Measurements from ENCODE around the gene MTUS2. TPM values are rescaled to one million over a fixed set of nuclear protein-coding genes. Genes with fewer than 3 reads are reported as not detected.

Gene MTUS2
- total and polyA plus RNA-seq, 4 donors = under 0.01 to 0.70 (median 0.15) TPM

DNA sequence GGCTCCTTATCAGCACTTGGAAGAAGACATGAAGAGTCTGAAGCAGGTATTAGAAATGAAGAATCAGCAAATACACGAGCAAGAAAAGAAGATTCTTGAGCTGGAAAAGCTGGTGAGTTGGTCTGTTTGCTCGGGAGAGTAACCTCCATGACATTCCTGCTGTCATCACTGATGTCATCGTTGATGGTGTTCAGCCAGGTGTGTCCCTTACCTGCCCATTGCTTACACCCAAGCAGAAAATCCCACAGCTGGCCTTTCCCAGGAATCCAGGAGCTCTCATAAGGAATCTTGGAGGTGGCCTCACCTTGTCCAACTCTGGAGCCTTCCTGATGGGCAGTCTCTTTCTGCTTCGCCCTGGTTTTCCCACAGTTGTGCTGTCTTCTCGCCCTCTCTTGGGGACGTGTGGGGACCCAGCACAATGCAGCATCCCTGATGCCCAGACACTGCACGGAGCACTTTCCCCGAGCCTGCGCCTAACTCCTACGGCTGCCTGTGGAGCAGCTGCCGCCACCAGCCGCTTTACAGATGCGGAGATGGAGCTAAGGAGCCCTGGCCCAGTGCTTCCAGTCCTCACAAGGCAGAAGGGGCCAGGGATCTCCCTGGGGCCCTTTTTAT, 678.4 kb downstream of the MTUS2 start:
- H3K9me3 ChIP-seq (ENCODE audit: control insufficient read depth in 4 of 4, low read length in 3 of 4) = no peaks in the 10 kb centered on the region
- TF ChIP-seq, protein P1, sequence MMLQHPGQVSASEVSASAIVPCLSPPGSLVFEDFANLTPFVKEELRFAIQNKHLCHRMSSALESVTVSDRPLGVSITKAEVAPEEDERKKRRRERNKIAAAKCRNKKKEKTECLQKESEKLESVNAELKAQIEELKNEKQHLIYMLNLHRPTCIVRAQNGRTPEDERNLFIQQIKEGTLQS (IDR thresholded peaks at IDR 0.05) = no peak
- TF ChIP-seq, protein P2, sequence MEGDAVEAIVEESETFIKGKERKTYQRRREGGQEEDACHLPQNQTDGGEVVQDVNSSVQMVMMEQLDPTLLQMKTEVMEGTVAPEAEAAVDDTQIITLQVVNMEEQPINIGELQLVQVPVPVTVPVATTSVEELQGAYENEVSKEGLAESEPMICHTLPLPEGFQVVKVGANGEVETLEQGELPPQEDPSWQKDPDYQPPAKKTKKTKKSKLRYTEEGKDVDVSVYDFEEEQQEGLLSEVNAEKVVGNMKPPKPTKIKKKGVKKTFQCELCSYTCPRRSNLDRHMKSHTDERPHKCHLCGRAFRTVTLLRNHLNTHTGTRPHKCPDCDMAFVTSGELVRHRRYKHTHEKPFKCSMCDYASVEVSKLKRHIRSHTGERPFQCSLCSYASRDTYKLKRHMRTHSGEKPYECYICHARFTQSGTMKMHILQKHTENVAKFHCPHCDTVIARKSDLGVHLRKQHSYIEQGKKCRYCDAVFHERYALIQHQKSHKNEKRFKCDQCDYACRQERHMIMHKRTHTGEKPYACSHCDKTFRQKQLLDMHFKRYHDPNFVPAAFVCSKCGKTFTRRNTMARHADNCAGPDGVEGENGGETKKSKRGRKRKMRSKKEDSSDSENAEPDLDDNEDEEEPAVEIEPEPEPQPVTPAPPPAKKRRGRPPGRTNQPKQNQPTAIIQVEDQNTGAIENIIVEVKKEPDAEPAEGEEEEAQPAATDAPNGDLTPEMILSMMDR (IDR thresholded peaks at IDR 0.05; ENCODE audit: low read depth, low read length, missing input control) = no peak
- TF ChIP-seq GABPA (IDR thresholded peaks at IDR 0.05 in 1 of 2, conservative IDR thresholded peaks at IDR 0.05 in 1 of 2) = no peak
- TF ChIP-seq TAF1 (conservative IDR thresholded peaks at IDR 0.05) = no peak
- TF ChIP-seq, protein P3, sequence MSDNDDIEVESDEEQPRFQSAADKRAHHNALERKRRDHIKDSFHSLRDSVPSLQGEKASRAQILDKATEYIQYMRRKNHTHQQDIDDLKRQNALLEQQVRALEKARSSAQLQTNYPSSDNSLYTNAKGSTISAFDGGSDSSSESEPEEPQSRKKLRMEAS (IDR thresholded peaks at IDR 0.05) = no peak
- TF ChIP-seq FOXA1 (IDR thresholded peaks at IDR 0.05) = no peak
- no peak for TF ChIP-seq YY1 (IDR thresholded peaks at IDR 0.05)
- no peak for TF ChIP-seq FOXA2 (IDR thresholded peaks at IDR 0.05)
- no peak for TF ChIP-seq RAD21 (IDR thresholded peaks at IDR 0.05)
- no peak for TF ChIP-seq EGR1 (IDR thresholded peaks at IDR 0.05; ENCODE audit: low read depth in 2 of 2)
- TF ChIP-seq NR2F2 (IDR thresholded peaks at IDR 0.05) = no peak
- TF ChIP-seq, protein P4, sequence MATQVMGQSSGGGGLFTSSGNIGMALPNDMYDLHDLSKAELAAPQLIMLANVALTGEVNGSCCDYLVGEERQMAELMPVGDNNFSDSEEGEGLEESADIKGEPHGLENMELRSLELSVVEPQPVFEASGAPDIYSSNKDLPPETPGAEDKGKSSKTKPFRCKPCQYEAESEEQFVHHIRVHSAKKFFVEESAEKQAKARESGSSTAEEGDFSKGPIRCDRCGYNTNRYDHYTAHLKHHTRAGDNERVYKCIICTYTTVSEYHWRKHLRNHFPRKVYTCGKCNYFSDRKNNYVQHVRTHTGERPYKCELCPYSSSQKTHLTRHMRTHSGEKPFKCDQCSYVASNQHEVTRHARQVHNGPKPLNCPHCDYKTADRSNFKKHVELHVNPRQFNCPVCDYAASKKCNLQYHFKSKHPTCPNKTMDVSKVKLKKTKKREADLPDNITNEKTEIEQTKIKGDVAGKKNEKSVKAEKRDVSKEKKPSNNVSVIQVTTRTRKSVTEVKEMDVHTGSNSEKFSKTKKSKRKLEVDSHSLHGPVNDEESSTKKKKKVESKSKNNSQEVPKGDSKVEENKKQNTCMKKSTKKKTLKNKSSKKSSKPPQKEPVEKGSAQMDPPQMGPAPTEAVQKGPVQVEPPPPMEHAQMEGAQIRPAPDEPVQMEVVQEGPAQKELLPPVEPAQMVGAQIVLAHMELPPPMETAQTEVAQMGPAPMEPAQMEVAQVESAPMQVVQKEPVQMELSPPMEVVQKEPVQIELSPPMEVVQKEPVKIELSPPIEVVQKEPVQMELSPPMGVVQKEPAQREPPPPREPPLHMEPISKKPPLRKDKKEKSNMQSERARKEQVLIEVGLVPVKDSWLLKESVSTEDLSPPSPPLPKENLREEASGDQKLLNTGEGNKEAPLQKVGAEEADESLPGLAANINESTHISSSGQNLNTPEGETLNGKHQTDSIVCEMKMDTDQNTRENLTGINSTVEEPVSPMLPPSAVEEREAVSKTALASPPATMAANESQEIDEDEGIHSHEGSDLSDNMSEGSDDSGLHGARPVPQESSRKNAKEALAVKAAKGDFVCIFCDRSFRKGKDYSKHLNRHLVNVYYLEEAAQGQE (IDR thresholded peaks at IDR 0.05) = no peak
- no peak for TF ChIP-seq HNF4A (conservative IDR thresholded peaks at IDR 0.05)
- no peak for TF ChIP-seq HNF4G (IDR thresholded peaks at IDR 0.05)
- no peak for TF ChIP-seq SP1 (IDR thresholded peaks at IDR 0.05)
- TF ChIP-seq JUND (IDR thresholded peaks at IDR 0.05) = no peak
- TF ChIP-seq, protein P5, sequence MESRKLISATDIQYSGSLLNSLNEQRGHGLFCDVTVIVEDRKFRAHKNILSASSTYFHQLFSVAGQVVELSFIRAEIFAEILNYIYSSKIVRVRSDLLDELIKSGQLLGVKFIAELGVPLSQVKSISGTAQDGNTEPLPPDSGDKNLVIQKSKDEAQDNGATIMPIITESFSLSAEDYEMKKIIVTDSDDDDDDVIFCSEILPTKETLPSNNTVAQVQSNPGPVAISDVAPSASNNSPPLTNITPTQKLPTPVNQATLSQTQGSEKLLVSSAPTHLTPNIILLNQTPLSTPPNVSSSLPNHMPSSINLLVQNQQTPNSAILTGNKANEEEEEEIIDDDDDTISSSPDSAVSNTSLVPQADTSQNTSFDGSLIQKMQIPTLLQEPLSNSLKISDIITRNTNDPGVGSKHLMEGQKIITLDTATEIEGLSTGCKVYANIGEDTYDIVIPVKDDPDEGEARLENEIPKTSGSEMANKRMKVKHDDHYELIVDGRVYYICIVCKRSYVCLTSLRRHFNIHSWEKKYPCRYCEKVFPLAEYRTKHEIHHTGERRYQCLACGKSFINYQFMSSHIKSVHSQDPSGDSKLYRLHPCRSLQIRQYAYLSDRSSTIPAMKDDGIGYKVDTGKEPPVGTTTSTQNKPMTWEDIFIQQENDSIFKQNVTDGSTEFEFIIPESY (IDR thresholded peaks at IDR 0.05) = no peak
- TF ChIP-seq RXRA (IDR thresholded peaks at IDR 0.05) = no peak
- WGBS = 91% methylated on average over 13 of the region's 13 CpGs
- no peaks in the 10 kb centered on the region for H3K27me3 ChIP-seq (ENCODE audit: control insufficient read depth in 4 of 4, insufficient read depth in 4 of 4, low read length in 3 of 4)
- H3K9ac ChIP-seq (ENCODE audit: low read depth in 1 of 2, low read length in 2 of 2) = no peak overlapping the region
- H3K4me1 ChIP-seq (ENCODE audit: control insufficient read depth in 4 of 4, insufficient read depth in 4 of 4, low read length in 3 of 4) = no peaks in the 10 kb centered on the region
- H3K36me3 ChIP-seq (ENCODE audit: control insufficient read depth in 4 of 4, insufficient read depth in 3 of 4, low read depth in 1 of 4, low read length in 3 of 4) = no peaks in the 10 kb centered on the region
- H3K27ac ChIP-seq (ENCODE audit: low read depth in 1 of 2, low read length in 2 of 2) = no peak overlapping the region
- H3K4me3 ChIP-seq (ENCODE audit: low read depth in 1 of 3, low read length in 3 of 3) = no peak overlapping the region
- DNase-seq (ENCODE audit: low spot score) = no peak
